SU-DHL-6 (cell line): Measurements from ENCODE around the gene ST7L.

Source experiments
- H2AFZ ChIP-seq: fragments of 200-600 bp; sonication (generic); 2 replicates; pipeline ENCODE4 v1.6.1; 2014; ENCODE audit warnings: low read depth, mild to moderate bottlenecking, moderate library complexity, mixed read lengths, antibody characterized with exemption, low read length; ENCODE audit not compliant: severe bottlenecking
- H3F3A ChIP-seq: fragments of 200-600 bp; shearing (Covaris generic); 2 replicates; pipeline ENCODE4 v1.6.0; 2016; ENCODE audit warnings: antibody characterized with exemption, mild to moderate bottlenecking; ENCODE audit not compliant: insufficient read depth
- H3K27ac ChIP-seq: fragments of 200-600 bp; sonication (generic); 2 replicates; pipeline ENCODE4 v1.5.1; 2016; ENCODE audit warnings: low read depth, mild to moderate bottlenecking, low read length, moderate library complexity, mixed read lengths
- H3K27me3 ChIP-seq: fragments of 200-600 bp; sonication (generic), shearing (Covaris generic); 2 replicates; pipeline ENCODE4 v1.6.0; 2014; ENCODE audit warnings: mild to moderate bottlenecking, low read length
- H3K36me3 ChIP-seq: fragments of 200-600 bp; sonication (generic); 2 replicates; pipeline ENCODE4 v1.6.1; 2014; ENCODE audit warnings: mild to moderate bottlenecking, low read length, mixed read lengths
- H3K4me2 ChIP-seq: fragments of 300-600, 200-600 bp; shearing (Covaris generic), sonication (generic); 2 replicates; pipeline ENCODE4 v1.6.0; 2014; ENCODE audit warnings: low read length, low read depth, mild to moderate bottlenecking; ENCODE audit not compliant: poor library complexity, severe bottlenecking
- H3K4me3 ChIP-seq: fragments of 200-600 bp; sonication (generic); 2 replicates; pipeline ENCODE4 v1.5.1; 2014; ENCODE audit warnings: antibody characterized with exemption, low read length, mild to moderate bottlenecking, mixed read lengths; ENCODE audit not compliant: insufficient read depth, poor library complexity, severe bottlenecking
- H3K79me2 ChIP-seq: fragments of 200-600 bp; sonication (generic); 2 replicates; pipeline ENCODE4 v1.6.1; 2014; ENCODE audit warnings: mild to moderate bottlenecking, low read length, moderate library complexity; ENCODE audit not compliant: insufficient read depth
- H3K9ac ChIP-seq: fragments of 200-600 bp; sonication (generic); 2 replicates; pipeline ENCODE4 v1.7.0; 2014; ENCODE audit warnings: mild to moderate bottlenecking, low read length
- H3K9me2 ChIP-seq: fragments of 200-600 bp; sonication (generic); replicated peaks from 2 replicates; pipeline ENCODE4 v1.6.1; 2014; ENCODE audit warnings: low read length; ENCODE audit not compliant: insufficient read depth
- H3K9me3 ChIP-seq: fragments of 200-600 bp; sonication (generic); 2 replicates; pipeline ENCODE4 v1.6.1; 2014; ENCODE audit warnings: low read length, mixed read lengths; ENCODE audit not compliant: insufficient read depth
- H4K20me1 ChIP-seq: fragments of 200-600 bp; sonication (generic); 2 replicates; pipeline ENCODE4 v1.6.1; 2014; ENCODE audit warnings: low read depth, mild to moderate bottlenecking, antibody characterized with exemption, low read length, moderate library complexity, mixed read lengths
- EZH2phosphoT487 ChIP-seq: fragments of 200-600 bp; sonication (generic), shearing (Covaris generic); conservative IDR thresholded peaks from 2 replicates; pipeline ENCODE4 v1.6.1; 2018; ENCODE audit warnings: mild to moderate bottlenecking, antibody characterized with exemption, low read length, moderate library complexity, mixed read lengths
- TF ChIP-seq, protein P1 (sequence below): fragments of 200-600 bp; sonication (generic); IDR thresholded peaks from one replicate; pipeline ENCODE4 v1.5.1; 2017; ENCODE audit warnings: antibody characterized with exemption, mild to moderate bottlenecking, low read length, moderate library complexity; ENCODE audit not compliant: insufficient read depth, poor library complexity, severe bottlenecking

The ST7L gene

GRCh38 chr1:112536561-112536960 is 82.4 kb downstream of the ST7L start:
- Histone ChIP-seq H3K4me3 (no peak overlapping the region), H3K27me3 (no peaks in the 10 kb centered on the region), H3K4me2 (no peak overlapping the region), H2AFZ (no peak overlapping the region), H3K79me2 (no peaks in the 10 kb centered on the region), H3K9ac (no peak overlapping the region), H3K36me3 (no peaks in the 10 kb centered on the region), H3F3A (no peaks in the 10 kb centered on the region), H4K20me1 (no peaks in the 10 kb centered on the region), H3K9me2 (no peaks in the 10 kb centered on the region), H3K27ac (no peak overlapping the region), H3K9me3 (no peaks in the 10 kb centered on the region)
- no peak for TF ChIP-seq EZH2phosphoT487
- TF ChIP-seq, protein P1, sequence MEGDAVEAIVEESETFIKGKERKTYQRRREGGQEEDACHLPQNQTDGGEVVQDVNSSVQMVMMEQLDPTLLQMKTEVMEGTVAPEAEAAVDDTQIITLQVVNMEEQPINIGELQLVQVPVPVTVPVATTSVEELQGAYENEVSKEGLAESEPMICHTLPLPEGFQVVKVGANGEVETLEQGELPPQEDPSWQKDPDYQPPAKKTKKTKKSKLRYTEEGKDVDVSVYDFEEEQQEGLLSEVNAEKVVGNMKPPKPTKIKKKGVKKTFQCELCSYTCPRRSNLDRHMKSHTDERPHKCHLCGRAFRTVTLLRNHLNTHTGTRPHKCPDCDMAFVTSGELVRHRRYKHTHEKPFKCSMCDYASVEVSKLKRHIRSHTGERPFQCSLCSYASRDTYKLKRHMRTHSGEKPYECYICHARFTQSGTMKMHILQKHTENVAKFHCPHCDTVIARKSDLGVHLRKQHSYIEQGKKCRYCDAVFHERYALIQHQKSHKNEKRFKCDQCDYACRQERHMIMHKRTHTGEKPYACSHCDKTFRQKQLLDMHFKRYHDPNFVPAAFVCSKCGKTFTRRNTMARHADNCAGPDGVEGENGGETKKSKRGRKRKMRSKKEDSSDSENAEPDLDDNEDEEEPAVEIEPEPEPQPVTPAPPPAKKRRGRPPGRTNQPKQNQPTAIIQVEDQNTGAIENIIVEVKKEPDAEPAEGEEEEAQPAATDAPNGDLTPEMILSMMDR, result no peak

DNA sequence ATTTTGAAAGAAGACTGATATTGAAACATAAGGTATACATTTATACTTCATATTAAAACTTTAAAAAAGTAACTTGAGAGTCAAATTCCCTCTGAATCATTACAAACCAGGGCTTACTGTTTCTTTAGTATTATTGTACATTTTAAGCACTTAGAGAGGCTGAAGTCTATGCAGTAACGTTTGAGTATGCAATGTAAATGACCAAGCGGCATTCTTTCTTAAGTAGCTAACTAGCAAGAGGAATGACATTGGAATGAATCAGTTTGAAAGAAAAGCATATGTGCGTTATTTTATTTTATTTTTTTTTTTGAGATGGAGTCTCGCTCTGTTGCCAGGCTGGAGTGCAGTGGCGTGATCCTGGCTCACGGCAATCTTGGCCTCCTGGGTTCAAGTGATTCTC is 85.9 kb downstream of the ST7L start:
- H3K4me2 ChIP-seq, result no peak overlapping the region
- no peaks in the 10 kb centered on the region for H3K36me3 ChIP-seq
- H3K9me3 ChIP-seq, result no peaks in the 10 kb centered on the region
- no peak overlapping the region for H3K4me3 ChIP-seq
- H3K79me2 ChIP-seq, result no peaks in the 10 kb centered on the region
- no peaks in the 10 kb centered on the region for H4K20me1 ChIP-seq
- no peak overlapping the region for H2AFZ ChIP-seq
- TF ChIP-seq EZH2phosphoT487, result no peak
- TF ChIP-seq, protein P1, result no peak
- no peaks in the 10 kb centered on the region for H3K9me2 ChIP-seq
- no peak overlapping the region for H3K27ac ChIP-seq
- H3F3A ChIP-seq, result no peaks in the 10 kb centered on the region
- H3K9ac ChIP-seq, result no peak overlapping the region
- H3K27me3 ChIP-seq, result no peaks in the 10 kb centered on the region

DNA sequence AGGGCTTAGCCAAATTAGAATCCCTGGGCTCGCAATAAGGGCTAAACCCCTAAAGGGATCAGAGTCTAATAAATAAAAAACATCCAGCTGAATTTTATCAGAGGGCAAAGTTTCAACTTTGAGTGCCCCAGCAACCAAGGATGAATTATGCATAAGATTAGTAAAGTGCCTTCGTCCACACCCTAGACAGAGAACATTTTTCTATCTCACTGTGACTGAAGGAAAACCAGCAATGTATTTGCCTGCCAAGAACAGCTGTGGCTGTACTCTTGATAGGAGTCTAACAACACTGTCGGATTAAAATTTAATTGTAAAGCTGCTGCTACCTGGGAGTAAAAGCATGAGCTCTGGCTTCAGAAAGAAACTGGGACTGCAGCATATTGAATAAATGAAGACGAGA is 86.9 kb downstream of the ST7L start:
- Histone ChIP-seq H3K27me3 (no peaks in the 10 kb centered on the region), H3K9ac (no peak overlapping the region), H4K20me1 (no peaks in the 10 kb centered on the region), H3K9me2 (no peaks in the 10 kb centered on the region), H3K4me3 (no peak overlapping the region), H3K79me2 (no peaks in the 10 kb centered on the region), H3K27ac (no peak overlapping the region), H3K9me3 (no peaks in the 10 kb centered on the region), H3F3A (no peaks in the 10 kb centered on the region), H2AFZ (no peak overlapping the region), H3K36me3 (no peaks in the 10 kb centered on the region), H3K4me2 (no peak overlapping the region)
- TF ChIP-seq, protein P1, result no peak
- TF ChIP-seq EZH2phosphoT487, result no peak
